Sigmoid colon (tissue), 7 donors: ENCODE measurements around the gene CFAP99. TPM values are rescaled to one million over a fixed set of nuclear protein-coding genes. Genes with fewer than 3 reads are reported as not detected.
A peak's percentile ranks its signal among the peaks of the same experiment; 100 is the strongest.

Source experiments
- DNase-seq: peaks from one replicate; pipeline ENCODE4 v3.0.0-alpha.2; 2019
- H3K27ac ChIP-seq, 4 donors: fragments of 200-600 bp; sonication (generic); one replicate each; pipeline ENCODE4 v1.5.1; 2016 to 2019; ENCODE audit warnings: mild to moderate bottlenecking in 1 of 4
- H3K27me3 ChIP-seq, 3 donors: fragments of 200-600 bp; sonication (generic); one replicate each; pipeline ENCODE4 v1.5.1; 2019; ENCODE audit warnings: mild to moderate bottlenecking in 1 of 3
- H3K36me3 ChIP-seq, 4 donors: fragments of 200-600 bp; sonication (generic); one replicate each; pipeline ENCODE4 v1.5.1; 2016 to 2019
- H3K4me1 ChIP-seq, 4 donors: fragments of 200-600 bp; sonication (generic); one replicate each; pipeline ENCODE4 v1.5.1; 2017 to 2019
- H3K4me3 ChIP-seq, 4 donors: fragments of 200-600 bp; sonication (generic); one replicate each; pipeline ENCODE4 v1.5.1; 2017 to 2019; ENCODE audit warnings: mild to moderate bottlenecking in 2 of 4, moderate library complexity in 1 of 4
- H3K9me3 ChIP-seq, 4 donors: fragments of 200-600 bp in 3 of 4; sonication (generic) in 3 of 4; one replicate each; pipeline versions ENCODE4 v1.5.1 to v1.6.1; 2013 to 2019
- CTCF ChIP-seq, 4 experiments: fragments of 450-650 bp in 3 of 4; fragments of 200-600 bp in 1 of 4; IDR thresholded peaks; one replicate each; pipeline ENCODE4 v1.5.1; 2016 to 2019; ENCODE audit warnings: antibody characterized with exemption in 4 of 4, mild to moderate bottlenecking in 3 of 4, moderate library complexity in 2 of 4
- EP300 ChIP-seq, 4 donors: sonication (generic); formaldehyde crosslinking; IDR thresholded peaks; one replicate each; pipeline ENCODE4 v1.6.1; 2017; ENCODE audit warnings: antibody characterized with exemption in 4 of 4
- POLR2A ChIP-seq, 2 donors: fragments of 450-650 bp; IDR thresholded peaks; one replicate each; pipeline ENCODE4 v1.6.1; 2016; ENCODE audit warnings: antibody characterized with exemption in 2 of 2, mild to moderate bottlenecking in 2 of 2, moderate library complexity in 2 of 2
- POLR2AphosphoS5 ChIP-seq, 4 donors: sonication (generic); formaldehyde crosslinking; IDR thresholded peaks; one replicate each; pipeline ENCODE4 v1.6.1; 2017; ENCODE audit warnings: antibody characterized with exemption in 4 of 4
- WGBS, 2 donors: extraction: QIAGEN DNeasy Blood & Tissue Kit; methylation state at CpG; one replicate each; pipeline ENCODE4 v1.1.7; 2013; 5-methylcytosine and 5-hydroxymethylcytosine counted together
- intact Hi-C: fragments of 100-400 bp; cut with DNase I; formaldehyde crosslinking; loops from one replicate; pipeline ENCODE4 v1.15.1; 2023
- polyA plus RNA-seq, 3 donors: library from polyadenylated mRNA; stranded (reverse); fragments of 200-250 nt; gene quantifications; one replicate each; pipeline ENCODE4 v1.2.3, GENCODE V29; 2013
- total RNA-seq, 4 donors: library from RNA; depleted of rRNA; stranded (reverse); fragments of >200 nt; gene quantifications; one replicate each; pipeline ENCODE4 v1.1.0, GENCODE V29; 2016
- donor health status: healthy with polysubstance abuse.
- donor health status: Bipolar disorder and iron deficiency.
- donor health status: healthy.

Gene CFAP99
- total and polyA plus RNA-seq, 7 donors = 0.58 TPM; not detected in 6

DNA sequence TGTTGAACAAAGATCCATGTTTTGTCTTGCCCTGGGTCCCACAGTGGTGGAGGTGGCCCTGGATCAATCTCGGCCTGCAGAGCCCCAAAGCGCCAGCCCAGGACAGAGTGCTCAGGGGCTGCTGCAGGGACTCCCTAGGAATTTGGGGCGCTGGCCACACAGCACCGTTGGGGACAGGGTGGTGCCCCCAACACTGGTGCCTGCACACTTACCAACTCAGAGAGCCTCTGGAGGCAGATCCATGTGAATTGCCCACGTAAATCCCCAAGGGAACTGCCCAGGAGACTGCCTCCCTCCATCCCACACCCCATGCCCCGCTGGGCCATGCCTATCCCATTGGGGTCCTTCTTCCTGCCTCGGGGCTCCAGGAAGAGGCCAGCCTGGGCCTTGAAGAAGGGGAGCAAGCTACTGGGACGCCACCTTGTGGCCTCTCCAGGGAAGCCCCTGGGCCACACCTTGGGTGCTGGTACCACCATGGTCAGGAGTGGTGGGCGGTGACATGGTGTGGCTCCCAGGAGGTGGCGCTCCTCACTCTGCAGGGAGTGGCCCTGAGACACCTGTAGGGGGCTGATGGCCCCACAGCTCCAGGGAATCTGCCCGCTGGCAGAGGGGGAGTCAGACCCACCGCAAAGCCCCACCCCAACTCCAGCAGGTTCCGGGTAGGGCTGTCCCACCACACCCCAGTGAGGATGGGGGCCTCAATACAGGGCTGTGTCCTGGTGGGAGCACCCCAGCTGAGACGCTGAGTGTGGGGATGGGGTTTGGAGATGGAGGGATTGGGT is 22.8 kb downstream of the CFAP99 start:
- H3K4me1 ChIP-seq = no peaks in the 10 kb centered on the region
- no peak overlapping the region for H3K27ac ChIP-seq
- peaks cover 0 to 2% (median 0%) of the 10 kb centered on the region in 3 donors for H3K27me3 ChIP-seq
- TF ChIP-seq POLR2AphosphoS5 (IDR thresholded peaks at IDR 0.05) (no peak), POLR2A (IDR thresholded peaks at IDR 0.05) (no peak), CTCF (IDR thresholded peaks at IDR 0.05) (peak; percentile 12 to 45 (median 35))
- no peak for DNase-seq
- H3K9me3 ChIP-seq = no peaks in the 10 kb centered on the region
- intact Hi-C loops = no loop called here
- H3K36me3 ChIP-seq = no peaks in the 10 kb centered on the region
- no peak overlapping the region for H3K4me3 ChIP-seq
- 33 to 52% methylated on average over 14 of the region's 14 CpGs for WGBS, 2 donors

DNA sequence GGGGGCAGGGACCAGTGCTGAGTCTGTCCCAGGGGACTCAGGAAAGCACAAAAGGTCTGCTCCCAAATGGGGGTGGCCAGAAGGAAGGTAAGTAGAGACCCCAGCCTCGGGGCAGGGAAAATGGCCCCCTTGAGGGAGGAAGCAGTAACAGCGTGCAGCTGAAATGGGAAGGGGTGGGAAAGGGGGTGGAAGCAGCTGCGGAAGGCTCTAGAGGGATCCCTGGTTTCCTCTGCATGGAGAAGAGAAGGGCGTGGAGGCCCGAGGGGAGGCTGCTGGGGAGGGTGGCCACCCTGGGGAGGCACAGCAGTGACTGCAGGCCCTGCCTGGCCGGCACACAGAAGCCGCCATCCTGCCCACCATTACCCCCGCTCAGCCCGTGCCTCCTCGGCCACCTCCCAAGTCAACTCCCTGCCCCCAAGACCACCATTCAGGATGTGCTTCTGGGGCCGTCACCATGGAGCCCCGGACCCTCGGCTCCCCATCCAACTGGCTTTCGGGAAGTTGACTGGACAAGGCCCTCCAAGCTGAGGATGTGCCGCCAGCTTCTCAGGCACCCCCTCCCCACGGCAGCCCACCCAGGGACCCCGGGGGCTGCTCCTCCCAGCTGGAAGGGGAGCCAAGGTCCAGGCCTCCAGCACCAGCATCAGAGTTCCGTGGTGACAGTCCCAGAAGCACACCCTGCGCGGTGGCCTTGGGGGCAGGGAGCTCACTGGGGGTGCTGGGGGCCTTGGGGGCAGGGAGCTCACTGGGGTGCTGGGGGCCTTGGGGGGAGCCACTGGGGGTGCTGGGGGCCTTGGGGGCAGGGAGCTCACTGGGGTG is 23.6 kb downstream of the CFAP99 start:
- Histone ChIP-seq H3K9me3 (no peaks in the 10 kb centered on the region), H3K4me3 (no peak overlapping the region), H3K36me3 (no peaks in the 10 kb centered on the region), H3K27me3 (peaks cover 0 to 2% (median 0%) of the 10 kb centered on the region in 3 donors), H3K4me1 (no peaks in the 10 kb centered on the region), H3K27ac (no peak overlapping the region)
- TF ChIP-seq POLR2AphosphoS5 (IDR thresholded peaks at IDR 0.05) (no peak), EP300 (IDR thresholded peaks at IDR 0.05) (no peak), CTCF (IDR thresholded peaks at IDR 0.05) (no peak), POLR2A (IDR thresholded peaks at IDR 0.05) (no peak)
- 77 to 82% methylated on average over 20 of the region's 20 CpGs for WGBS, 2 donors
- intact Hi-C loops = no loop called here
- no peak for DNase-seq

DNA sequence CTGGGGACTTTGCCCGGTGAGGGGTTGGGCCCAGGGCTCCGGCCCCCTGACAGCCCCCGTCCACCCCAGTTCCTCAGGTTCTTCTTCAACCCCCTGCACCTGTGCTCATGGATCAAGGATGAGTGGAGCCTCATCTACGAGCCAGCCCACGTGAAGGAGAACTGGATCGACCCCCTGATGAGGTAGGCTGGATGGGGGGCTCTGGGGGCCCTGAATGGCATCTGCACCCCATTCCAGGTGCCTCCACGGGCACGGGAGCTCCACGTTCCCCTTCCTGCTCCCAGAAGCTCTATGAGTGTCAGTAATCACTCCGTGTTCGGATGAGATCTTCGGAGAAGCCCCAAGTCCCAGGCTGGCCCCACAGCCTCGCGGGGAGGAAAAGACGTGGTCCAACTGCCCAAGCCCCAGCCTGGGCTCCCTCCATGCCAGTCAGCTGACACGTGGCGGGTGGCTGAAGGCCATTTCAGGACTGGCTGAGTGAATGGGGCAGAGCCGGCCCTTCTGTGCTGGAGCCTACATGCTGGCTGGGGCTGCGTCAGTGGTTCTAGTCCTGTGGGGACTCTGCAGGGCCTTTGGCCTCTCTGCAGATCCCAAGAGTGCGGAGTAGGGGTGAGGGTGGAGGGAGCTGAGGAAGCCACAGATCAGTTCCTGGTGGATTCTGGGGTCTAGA is 24.4 kb downstream of the CFAP99 start:
- 82 to 88% methylated on average over 20 of the region's 20 CpGs for WGBS, 2 donors
- Histone ChIP-seq H3K4me3 (no peak overlapping the region), H3K4me1 (no peaks in the 10 kb centered on the region), H3K36me3 (no peaks in the 10 kb centered on the region), H3K9me3 (no peaks in the 10 kb centered on the region), H3K27ac (no peak overlapping the region), H3K27me3 (peaks cover 0 to 2% (median 0%) of the 10 kb centered on the region in 3 donors)
- no peak for DNase-seq
- intact Hi-C loops = no loop called here
- TF ChIP-seq POLR2A (IDR thresholded peaks at IDR 0.05) (no peak), EP300 (IDR thresholded peaks at IDR 0.05) (no peak), CTCF (IDR thresholded peaks at IDR 0.05) (no peak), POLR2AphosphoS5 (IDR thresholded peaks at IDR 0.05) (no peak)

DNA sequence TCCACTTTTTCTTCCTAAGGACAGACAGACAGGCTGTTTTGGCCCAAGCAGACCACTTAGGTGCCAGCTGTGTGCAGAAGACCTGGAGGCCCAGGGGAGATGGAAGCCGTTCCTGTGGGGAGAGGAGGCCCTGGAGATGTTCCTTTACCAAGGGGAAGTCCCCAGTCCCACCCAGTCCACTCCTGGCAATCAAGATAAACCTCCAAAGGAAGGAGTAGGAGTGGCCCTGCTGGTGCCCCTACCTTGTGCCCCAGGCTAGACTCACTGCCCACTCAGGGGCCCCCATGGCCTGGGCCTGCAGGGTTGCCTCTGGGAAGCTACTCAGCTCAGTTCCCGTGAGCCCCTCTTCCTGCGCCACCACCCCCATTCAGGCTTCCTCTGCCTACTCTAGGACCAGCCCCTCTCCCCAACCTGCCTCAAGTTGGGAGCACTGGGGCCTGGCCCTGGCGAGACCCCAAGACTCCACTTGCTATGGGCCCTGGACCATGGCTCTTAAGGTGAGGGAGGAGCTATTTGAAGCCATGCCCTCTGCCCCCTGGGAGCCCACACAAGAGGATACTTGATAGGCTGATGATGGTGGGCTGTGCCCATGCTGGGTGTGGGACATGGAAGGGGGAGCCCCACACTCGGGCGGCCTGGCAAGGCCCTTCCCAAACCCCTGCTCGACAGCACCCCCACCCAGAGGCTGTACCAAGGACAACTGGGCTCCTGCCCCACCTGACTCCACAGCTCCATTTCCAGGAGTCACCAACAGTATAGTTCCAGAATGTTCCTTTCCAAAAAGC is 25.4 kb downstream of the CFAP99 start:
- WGBS, 2 donors = 89 to 90% methylated on average over 7 of the region's 7 CpGs
- intact Hi-C loops = no loop called here

More for the DNA sequence above, 25.4 kb downstream of the CFAP99 start:
- TF ChIP-seq EP300 (IDR thresholded peaks at IDR 0.05) (no peak), CTCF (IDR thresholded peaks at IDR 0.05) (no peak), POLR2A (IDR thresholded peaks at IDR 0.05) (no peak), POLR2AphosphoS5 (IDR thresholded peaks at IDR 0.05) (no peak)
- H3K27me3 ChIP-seq = peaks cover 0 to 2% (median 0%) of the 10 kb centered on the region in 3 donors
- H3K9me3 ChIP-seq = no peaks in the 10 kb centered on the region
- H3K27ac ChIP-seq = no peak overlapping the region
- H3K36me3 ChIP-seq = no peaks in the 10 kb centered on the region
- H3K4me3 ChIP-seq = no peak overlapping the region
- no peaks in the 10 kb centered on the region for H3K4me1 ChIP-seq
- no peak for DNase-seq
